Coronary artery (tissue), 2 donors: ENCODE data around the gene WDR43.

Experiments
- DNase-seq: peaks from one replicate; pipeline ENCODE4 v3.0.0-alpha.2; 2017; ENCODE audit warnings: low spot score
- H3K27ac ChIP-seq, 2 donors: fragments of 200-600 bp; sonication (generic); one replicate each; pipeline ENCODE4 v1.5.1; 2016 to 2019
- H3K4me3 ChIP-seq: fragments of 200-600 bp; sonication (generic); 2 replicates; pipeline ENCODE4 v1.5.1; 2016; ENCODE audit warnings: mild to moderate bottlenecking, moderate library complexity
- CTCF ChIP-seq: fragments of 200-600 bp; sonication (generic); IDR thresholded peaks from one replicate; pipeline ENCODE4 v1.5.1; 2019; ENCODE audit warnings: antibody characterized with exemption

WDR43 gene

GRCh38 chr2:28908172-28908571, 13.7 kb downstream of the WDR43 start:
- Histone ChIP-seq H3K27ac (no peak overlapping the region), H3K4me3 (no peak overlapping the region)
- DNase-seq: no peak
- TF ChIP-seq CTCF: no peak

GRCh38 chr2:28909655-28910353, 15.3 kb downstream of the WDR43 start:
- Histone ChIP-seq H3K27ac (no peak overlapping the region), H3K4me3 (no peak overlapping the region)
- no peak for TF ChIP-seq CTCF
- DNase-seq: no peak

- DNase-seq: no peak
- Histone ChIP-seq H3K4me3 (no peak overlapping the region), H3K27ac (no peak overlapping the region)
- TF ChIP-seq CTCF: no peak
Measured at GRCh38 chr2:28915939-28916338, 21.5 kb downstream of the WDR43 start.

GRCh38 chr2:28926847-28927246, 32.4 kb downstream of the WDR43 start:
- no peak for TF ChIP-seq CTCF
- DNase-seq: no peak
- H3K4me3 ChIP-seq: no peak overlapping the region
- H3K27ac ChIP-seq: no peak overlapping the region

GRCh38 chr2:28927469-28927868, 33.0 kb downstream of the WDR43 start:
- no peak for DNase-seq
- Histone ChIP-seq H3K27ac (no peak overlapping the region), H3K4me3 (no peak overlapping the region)
- no peak for TF ChIP-seq CTCF

GRCh38 chr2:28927878-28928277, 33.4 kb downstream of the WDR43 start:
- H3K27ac ChIP-seq: no peak overlapping the region
- TF ChIP-seq CTCF: no peak
- H3K4me3 ChIP-seq: no peak overlapping the region
- DNase-seq: no peak

GRCh38 chr2:28929581-28929980, 35.1 kb downstream of the WDR43 start:
- no peak for TF ChIP-seq CTCF
- no peak overlapping the region for H3K4me3 ChIP-seq
- no peak overlapping the region for H3K27ac ChIP-seq
- DNase-seq: no peak
